Brain microvascular endothelial cell (primary cell): ENCODE results near the gene PPARD.

Experiments used
- DNase-seq: peaks from one replicate; pipeline ENCODE4 v3.0.0-alpha.2; 2020
- H3K27ac ChIP-seq: fragments of 250-450 bp; sonication (Bioruptor Pico); 2 replicates; pipeline ENCODE4 v1.5.1; 2020; ENCODE audit warnings: mild to moderate bottlenecking, moderate library complexity
- H3K27me3 ChIP-seq: fragments of 250-450 bp; sonication (Bioruptor Pico); replicated peaks from 2 replicates; pipeline ENCODE4 v1.5.1; 2020; ENCODE audit warnings: mild to moderate bottlenecking
- H3K36me3 ChIP-seq: fragments of 250-450 bp; sonication (Bioruptor Pico); replicated peaks from 2 replicates; pipeline ENCODE4 v1.5.1; 2020; ENCODE audit warnings: mild to moderate bottlenecking
- H3K4me3 ChIP-seq: 2 replicates; pipeline ENCODE4 v1.5.1; 2011; ENCODE audit warnings: low read depth, mild to moderate bottlenecking, control low read depth, low read length, moderate library complexity
- in situ Hi-C: cut with HindIII; loops from 2 replicates; pipeline ENCODE4 v1.10.0; 2017; ENCODE audit warnings: low sequenced_read_pairs, low pct_ligation_motif_present
- TF ChIP-seq, protein P1 (sequence below): IDR thresholded peaks from 2 replicates; pipeline ENCODE4 v1.5.1; 2011; ENCODE audit warnings: low read depth, mild to moderate bottlenecking, moderate library complexity, low read length, control low read depth, inconsistent platforms; ENCODE audit errors: missing control alignments

Gene PPARD

DNA sequence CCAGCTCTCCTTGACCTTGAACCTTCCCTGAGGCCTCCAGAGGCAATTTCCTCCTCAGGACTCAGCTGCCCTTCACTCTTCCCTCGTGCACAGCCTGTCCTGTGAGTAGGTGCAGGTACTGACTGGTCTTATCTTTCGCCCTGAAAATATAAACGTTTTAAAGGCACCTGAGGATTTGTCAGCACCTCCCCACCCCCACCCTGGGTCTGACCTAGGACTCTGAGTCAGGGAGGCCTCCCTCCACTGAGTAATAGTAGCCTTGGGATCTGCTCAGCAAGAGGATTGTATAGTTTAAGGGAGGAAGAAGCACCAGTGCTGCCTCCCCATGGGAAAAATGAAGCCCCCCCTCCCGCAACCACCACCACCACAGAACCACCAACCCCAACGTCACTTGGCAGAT, 54.6 kb downstream of the PPARD start:
- Histone ChIP-seq H3K36me3 (no peaks in the 10 kb centered on the region), H3K4me3 (no peak overlapping the region), H3K27ac (no peak overlapping the region), H3K27me3 (no peaks in the 10 kb centered on the region)
- in situ Hi-C loops = no loop called here
- TF ChIP-seq, protein P1, sequence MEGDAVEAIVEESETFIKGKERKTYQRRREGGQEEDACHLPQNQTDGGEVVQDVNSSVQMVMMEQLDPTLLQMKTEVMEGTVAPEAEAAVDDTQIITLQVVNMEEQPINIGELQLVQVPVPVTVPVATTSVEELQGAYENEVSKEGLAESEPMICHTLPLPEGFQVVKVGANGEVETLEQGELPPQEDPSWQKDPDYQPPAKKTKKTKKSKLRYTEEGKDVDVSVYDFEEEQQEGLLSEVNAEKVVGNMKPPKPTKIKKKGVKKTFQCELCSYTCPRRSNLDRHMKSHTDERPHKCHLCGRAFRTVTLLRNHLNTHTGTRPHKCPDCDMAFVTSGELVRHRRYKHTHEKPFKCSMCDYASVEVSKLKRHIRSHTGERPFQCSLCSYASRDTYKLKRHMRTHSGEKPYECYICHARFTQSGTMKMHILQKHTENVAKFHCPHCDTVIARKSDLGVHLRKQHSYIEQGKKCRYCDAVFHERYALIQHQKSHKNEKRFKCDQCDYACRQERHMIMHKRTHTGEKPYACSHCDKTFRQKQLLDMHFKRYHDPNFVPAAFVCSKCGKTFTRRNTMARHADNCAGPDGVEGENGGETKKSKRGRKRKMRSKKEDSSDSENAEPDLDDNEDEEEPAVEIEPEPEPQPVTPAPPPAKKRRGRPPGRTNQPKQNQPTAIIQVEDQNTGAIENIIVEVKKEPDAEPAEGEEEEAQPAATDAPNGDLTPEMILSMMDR = no peak
- no peak for DNase-seq

DNA sequence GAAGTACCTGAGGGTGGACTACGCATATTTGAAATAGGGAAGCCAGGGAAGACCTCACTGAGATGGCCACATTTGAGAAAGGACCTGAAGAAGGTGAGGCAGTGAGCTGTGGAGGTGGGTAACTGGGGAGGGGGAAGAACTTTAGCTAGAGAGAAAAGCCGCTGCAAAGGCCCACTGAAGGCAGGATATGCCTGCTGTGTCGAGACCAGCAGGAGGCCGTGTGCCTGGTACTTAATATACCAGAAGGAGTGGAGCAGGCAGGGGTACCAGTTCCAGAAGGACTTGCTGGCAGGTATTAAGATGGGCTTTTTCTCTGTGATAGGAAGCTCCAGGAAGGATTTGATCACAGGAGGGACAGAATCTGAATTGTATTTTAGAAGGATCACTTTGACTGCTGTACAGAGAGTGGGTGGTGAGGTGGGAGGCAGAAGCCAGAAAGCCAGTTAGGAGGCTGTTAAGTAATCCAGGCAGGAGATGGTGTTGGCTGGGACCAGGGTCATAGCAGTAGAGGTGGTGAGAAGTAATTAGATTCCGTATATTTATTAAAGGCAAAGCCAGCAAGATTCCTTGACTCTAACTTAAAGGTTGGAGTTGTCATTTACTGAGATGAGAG, 55.6 kb downstream of the PPARD start:
- TF ChIP-seq, protein P1 = no peak
- in situ Hi-C loops = no loop called here
- H3K36me3 ChIP-seq = no peaks in the 10 kb centered on the region

DNA sequence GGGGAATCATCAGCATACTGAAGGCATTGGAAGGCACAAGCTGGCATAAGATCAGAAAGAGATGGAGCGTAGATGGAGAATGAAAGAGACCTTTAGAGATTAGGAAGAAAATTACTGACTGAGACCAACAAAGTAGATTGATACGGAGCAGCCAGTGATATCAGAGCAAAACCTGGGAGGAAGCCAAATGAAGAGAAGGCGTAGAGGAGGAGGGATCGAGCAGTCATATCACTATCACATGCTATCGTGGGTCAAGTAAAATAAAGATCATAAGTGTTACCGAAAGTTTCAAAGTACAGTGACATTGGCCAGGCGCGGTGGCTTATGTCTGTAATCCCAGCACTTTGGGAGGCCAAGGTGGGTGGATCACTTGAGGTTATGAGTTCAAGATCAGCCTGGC, 56.2 kb downstream of the PPARD start:
- no peaks in the 10 kb centered on the region for H3K27me3 ChIP-seq
- no peak overlapping the region for H3K27ac ChIP-seq
- DNase-seq = no peak
- no peaks in the 10 kb centered on the region for H3K36me3 ChIP-seq
- TF ChIP-seq, protein P1 = no peak
- in situ Hi-C loops = no loop called here
- no peak overlapping the region for H3K4me3 ChIP-seq

More for the DNA sequence above, 55.6 kb downstream of the PPARD start:
- Histone ChIP-seq H3K4me3 (no peak overlapping the region), H3K27ac (no peak overlapping the region), H3K27me3 (no peaks in the 10 kb centered on the region)
- DNase-seq = no peak

DNA sequence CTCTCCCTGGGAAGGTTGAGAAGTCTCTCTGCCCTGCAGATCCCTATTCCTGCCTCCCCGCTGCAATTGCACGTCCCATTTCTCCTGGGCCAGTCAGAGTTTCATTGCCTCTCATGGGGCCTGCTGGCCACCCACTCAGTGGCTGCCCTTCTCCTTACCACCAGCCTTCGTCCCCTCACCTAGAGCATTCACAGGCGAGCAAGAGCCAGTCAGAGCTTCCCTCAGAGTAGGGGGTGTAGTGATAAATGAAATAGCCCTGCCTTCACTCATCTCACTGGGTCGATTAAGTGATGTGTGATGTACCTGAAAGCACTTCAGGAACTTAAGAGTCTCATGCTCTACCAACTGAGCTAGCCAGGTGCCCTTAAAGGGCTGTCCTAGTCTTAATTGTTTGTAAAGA, 57.8 kb downstream of the PPARD start:
- H3K36me3 ChIP-seq = no peaks in the 10 kb centered on the region
- H3K4me3 ChIP-seq = no peak overlapping the region
- no peak overlapping the region for H3K27ac ChIP-seq
- no peaks in the 10 kb centered on the region for H3K27me3 ChIP-seq
- in situ Hi-C loops = no loop called here
- TF ChIP-seq, protein P1 = no peak
- DNase-seq = no peak

DNA sequence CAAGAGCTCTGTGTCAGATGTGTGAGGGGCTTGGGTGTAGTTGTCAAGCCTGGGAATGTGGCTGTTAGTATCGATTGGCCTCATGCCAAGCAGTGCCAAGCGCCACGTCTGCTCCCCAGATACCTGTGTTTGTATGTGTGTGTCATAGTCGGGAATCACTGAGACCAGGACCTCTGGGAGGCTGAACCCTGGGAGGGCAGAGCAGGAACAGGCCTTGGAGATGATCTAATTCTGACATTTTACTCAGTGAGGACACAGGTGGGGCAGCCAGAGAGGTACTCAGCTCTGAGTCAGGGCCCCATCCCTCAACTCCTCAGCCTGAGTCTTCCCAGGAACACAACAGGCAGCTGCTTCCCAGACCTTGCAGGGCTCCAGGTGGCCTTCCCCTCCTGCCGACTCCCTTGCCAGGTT, 58.5 kb downstream of the PPARD start:
- no peak for DNase-seq

More for the DNA sequence above, 58.5 kb downstream of the PPARD start:
- in situ Hi-C loops = no loop called here
- TF ChIP-seq, protein P1 = no peak
- H3K27me3 ChIP-seq = no peaks in the 10 kb centered on the region
- no peak overlapping the region for H3K4me3 ChIP-seq
- H3K27ac ChIP-seq = no peak overlapping the region
- no peaks in the 10 kb centered on the region for H3K36me3 ChIP-seq
